Ammon's horn (tissue), 1 donor: Measurements from ENCODE around the gene RASGEF1B.
A peak's percentile ranks its signal among the peaks of the same experiment; 100 is the strongest.

Source experiments
- DNase-seq: peaks from one replicate; pipeline ENCODE4 v3.0.0-alpha.2; 2016; ENCODE audit warnings: low spot score

The RASGEF1B gene

DNA sequence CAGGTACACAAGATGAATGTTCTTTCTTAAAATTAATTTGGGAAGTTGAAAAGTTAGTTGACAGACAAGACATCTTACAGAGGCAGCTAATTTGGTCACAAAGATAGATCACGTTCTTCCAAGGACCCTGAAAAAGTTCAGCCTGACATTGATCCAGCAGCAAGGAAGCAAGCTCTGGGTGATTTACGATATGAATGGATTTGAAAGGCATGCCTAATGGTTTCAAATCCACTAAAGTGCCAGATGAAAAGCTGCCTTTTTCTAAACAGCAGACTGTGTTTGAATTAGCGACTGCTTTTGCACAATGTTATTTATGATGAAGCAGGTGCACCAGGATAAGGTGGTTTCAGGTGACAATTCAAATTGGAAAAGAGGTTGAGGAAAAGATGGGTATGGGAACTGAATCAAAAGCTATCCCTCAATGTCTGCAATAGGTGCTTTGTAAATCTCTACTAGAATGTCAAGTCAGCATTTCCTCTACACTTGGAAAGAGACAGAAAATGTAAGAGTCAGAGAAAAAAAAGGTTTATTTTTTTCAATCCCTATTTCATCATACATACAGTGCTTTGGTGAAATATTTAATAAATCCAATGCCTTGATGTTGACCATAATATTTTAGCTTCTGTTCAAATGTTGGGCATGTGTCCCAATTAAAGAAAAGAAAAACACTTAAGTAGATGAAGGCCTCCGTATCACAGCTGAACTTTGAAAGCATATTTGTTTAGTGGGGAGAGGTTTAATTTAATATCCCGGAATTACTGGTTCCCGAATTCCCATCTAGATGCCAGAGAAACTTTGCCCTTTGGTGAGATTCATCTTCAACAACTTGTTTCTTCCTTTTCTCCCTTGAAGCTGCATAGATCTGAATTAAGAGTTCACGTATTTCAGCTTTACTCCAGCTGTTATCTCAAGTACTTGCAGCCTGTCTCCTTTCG, 6.0 kb downstream of the RASGEF1B start:
- DNase-seq = no peak

DNA sequence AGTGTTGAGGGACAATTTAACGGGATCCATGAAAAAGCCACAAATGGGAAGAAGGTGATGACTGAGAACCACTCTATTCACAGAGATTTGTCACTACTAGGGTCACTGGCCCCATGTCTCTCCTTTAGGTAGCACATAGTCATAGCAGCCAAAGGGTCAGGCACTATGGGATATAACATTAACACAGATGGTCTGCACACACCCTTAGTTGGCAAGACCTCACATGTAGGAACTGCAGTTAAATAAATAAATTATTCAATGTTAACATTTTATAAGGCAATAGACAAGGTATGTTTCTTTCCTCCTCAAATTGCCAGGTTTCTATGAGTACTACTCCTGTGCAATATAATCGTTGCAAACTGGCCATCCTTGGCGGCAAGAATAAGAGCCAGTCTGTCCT, 10.9 kb downstream of the RASGEF1B start:
- no peak for DNase-seq

GRCh38 chr4:81460191-81460701, 11.5 kb downstream of the RASGEF1B start:
- peak; percentile 34 for DNase-seq

DNA sequence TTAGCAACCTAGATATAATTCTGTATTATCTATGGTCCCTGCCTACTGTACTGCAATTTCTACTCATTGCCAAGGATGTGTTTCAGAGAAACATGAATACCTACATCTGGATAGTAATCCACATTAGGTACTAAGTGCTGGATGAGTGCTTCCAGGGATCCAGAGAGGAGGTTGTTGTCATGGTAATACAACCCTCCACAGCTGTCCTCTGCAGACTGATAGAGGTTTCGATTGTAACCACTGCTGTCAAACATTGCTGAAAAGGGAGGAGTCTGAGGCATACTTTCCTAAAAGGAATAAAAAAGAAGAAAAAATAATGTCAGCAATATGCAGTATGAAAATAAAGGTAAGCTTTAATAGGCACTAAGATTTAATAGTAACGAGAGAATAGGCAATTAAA, 12.5 kb downstream of the RASGEF1B start:
- DNase-seq = no peak

DNA sequence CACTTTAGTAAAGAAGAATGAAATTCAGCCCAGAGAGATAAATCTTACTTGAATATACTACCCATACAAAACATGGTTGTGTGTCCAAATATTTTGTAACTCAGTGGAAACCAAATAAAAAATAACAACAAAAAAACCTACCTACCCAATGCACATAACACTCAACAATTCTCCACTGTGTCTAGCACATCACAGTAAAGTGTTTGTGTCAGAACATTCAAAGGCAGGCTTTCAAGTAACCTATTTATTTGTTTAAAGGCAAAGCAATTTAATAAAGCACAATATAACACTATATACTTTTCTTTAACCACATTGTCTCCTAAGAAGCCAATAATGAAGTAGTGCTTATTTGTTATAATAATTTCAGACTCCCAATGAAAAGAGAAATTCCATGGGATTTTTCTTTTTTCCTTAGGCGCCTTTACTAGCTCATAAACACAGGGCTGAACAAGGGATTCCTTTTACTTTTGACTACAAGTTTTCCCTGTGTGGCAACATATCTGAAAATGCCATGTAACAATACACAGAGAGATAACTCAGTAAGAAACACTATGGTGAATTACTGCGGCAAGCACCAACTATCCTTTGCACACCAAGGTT, 13.7 kb downstream of the RASGEF1B start:
- no peak for DNase-seq

DNA sequence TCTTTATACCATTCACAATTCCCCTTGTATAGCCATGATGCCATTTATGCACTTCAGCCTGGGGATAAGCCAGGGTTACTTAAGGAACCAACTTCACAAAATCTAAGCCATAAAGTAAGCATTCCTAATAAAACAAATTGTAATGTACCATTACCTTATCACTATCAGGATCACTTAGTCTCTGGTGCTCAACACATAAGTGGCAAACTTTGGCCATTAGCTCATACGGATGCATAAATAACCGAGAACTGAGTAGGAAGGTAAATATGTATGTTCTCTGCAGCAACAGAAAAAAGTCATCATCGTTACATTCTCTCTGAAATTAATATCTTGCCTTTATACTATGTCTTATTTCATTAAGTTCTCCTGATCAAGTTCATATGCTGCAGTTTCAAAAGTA, 14.4 kb downstream of the RASGEF1B start:
- no peak for DNase-seq

DNA sequence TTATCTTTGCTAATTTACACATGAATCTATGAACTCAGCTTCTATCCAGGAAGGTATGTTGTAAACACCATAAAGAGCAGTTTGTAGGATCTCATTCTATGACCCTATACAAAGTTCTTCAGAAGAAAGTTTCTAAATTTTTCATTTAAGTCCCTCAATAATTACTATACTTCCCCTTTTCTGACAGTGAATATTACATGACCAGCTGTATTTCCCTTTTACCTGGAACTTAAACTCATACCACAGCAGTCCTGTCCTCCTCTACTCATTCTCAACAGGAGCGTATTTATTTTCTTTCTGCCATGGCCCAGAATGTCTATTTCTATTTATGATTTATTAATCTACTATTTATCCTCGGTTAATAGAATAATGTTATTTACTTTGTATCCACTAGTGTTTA, 15.8 kb downstream of the RASGEF1B start:
- DNase-seq = no peak

DNA sequence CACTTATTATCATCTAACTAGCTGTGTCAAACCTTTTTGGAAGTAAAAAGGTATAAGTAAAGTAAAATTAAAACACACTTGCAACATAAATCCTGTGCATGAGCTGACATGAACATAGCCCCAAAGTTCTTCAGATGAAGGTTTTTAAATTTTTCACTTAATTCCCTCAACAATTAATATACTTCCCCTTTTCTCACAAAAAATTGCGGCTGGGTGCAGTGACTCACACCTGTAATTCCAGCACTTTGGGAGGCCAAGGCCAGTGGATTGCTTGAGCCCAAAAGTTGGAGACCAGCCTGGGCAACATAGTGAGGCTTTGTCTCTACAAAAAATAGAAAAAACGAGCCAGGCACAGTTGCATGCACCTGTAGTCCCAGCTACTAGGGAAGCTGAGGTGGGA, 16.8 kb downstream of the RASGEF1B start:
- no peak for DNase-seq

GRCh38 chr4:81454499-81454898, 17.2 kb downstream of the RASGEF1B start:
- DNase-seq = no peak

- DNase-seq = no peak
Observed at GRCh38 chr4:81453024-81453423, 18.7 kb downstream of the RASGEF1B start.

DNA sequence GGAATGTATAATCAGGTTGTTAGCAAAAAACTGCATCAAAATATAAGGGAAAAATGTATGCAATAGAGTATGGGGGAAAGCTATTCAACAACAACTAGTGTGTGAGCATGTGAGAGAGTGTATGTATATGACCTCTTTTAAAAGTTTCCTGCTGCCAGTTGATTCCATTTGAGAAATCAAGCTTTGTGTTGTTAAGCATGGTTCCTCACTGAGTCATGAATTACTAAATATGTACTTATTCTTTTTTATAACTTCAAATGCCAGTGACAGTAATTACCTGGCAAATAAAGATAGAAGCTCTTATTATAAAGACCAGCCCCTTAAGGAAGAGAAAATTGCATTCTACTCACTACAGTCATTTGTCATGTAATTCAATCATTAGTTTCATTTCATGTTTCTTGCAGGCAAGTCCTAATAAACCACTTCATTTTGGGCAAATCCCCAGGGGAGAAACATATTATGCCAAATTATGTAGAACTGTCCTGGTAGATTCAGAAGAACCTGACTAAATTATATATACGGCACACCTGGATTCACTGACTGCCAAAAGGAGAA, 19.2 kb downstream of the RASGEF1B start:
- DNase-seq = no peak

GRCh38 chr4:81449015-81449414, 22.7 kb downstream of the RASGEF1B start:
- DNase-seq = no peak

DNA sequence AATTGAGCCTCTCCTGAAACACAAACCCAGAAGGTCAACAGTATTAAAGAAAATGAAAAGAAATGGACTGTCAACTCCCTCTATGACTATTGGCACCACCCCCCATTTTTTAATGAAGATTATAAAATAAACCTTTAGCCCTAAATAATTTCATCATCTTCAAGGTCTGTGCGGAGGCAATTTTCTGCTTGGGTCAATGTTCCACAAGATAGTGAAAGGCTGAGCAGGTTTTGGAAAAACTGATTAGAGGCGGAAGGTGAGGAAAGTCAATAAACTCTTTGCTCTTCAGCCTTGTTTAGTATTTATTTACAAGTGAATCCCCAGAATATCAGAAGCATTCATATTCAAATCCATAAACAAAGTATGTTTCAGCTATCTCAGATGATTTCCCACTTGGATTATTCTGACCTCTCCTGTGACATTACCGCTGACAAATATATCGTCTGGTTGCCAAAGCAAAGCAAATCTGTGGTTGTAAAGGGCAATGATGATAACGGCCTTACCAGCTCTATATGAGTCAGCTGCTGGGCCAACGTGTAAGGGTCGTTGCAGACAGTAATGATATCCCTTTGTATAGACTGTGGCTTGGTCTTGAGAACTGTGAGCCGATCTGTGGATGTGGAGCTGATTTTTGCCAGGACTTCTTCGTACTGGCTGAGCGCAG, 24.0 kb downstream of the RASGEF1B start:
- no peak for DNase-seq

- no peak for DNase-seq
Observed at GRCh38 chr4:81446634-81447033, 25.1 kb downstream of the RASGEF1B start.

- no peak for DNase-seq
Observed at GRCh38 chr4:81445196-81445595, 26.5 kb downstream of the RASGEF1B start.

GRCh38 chr4:81442484-81443085, 29.1 kb downstream of the RASGEF1B start:
- DNase-seq = no peak

DNA sequence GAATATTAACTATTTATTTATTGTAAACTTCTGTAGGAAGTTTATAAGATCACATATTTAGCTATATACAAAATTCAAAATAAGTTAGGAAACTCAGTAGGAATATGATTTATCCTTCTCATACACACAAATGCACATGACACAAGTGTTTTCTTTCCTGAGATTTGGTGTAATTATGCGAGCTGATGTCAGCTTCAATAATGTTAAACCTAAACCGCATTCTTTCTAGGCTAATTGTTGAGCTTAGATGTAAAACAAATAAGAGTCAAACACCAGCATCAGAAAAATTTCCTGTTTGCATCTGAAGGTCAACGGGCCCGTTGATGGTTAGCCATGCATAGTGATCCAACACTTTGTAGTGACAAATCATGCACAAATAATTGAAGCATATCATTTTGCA, 30.8 kb downstream of the RASGEF1B start:
- no peak for DNase-seq

DNA sequence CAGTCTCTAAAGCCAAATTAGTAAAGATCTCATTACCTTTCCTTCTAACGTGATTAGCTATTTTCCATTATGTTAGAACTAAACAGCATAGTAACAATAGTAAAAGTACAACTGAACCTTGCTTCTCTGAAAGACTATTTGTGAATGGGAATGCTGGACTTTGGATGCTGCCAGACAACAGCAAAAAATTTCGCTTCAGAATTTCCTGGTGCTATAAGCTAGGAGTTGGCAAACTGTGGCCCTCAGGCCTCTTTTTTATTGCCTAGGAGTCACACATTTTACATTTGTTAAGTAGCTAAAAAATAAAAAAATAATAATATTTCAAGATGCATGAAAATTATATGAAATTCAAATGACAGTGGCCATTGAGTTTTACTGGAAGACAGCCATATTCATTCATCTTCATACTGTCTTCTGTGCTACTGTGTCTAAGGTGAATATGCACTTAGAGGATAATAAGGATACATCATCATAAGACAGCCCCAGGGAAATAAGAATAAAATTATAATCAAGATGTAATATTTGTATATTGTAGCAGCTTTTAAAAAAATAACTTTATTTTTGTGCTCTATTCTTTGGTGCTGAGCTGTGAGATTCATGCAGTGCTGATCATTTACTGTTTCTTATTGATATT, 34.6 kb downstream of the RASGEF1B start:
- no peak for DNase-seq

DNA sequence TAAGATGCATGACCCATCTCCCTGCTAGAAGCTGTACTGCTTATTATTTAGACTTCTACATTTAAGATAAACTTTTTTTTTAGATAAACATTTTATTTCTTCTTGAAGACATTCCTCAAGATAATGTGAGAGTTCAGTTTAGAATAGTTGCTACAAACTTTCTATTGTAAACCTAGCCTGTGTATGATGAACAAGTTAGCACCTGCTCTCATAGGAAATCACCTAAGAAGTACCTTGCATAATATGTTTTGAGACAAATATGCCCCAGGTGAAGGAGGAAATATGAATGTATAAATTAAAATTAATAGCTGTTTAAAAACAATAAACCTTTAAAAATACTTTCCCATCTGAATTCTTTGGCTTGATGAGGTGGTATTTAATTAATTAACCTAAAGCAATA, 35.6 kb downstream of the RASGEF1B start:
- DNase-seq = no peak

DNA sequence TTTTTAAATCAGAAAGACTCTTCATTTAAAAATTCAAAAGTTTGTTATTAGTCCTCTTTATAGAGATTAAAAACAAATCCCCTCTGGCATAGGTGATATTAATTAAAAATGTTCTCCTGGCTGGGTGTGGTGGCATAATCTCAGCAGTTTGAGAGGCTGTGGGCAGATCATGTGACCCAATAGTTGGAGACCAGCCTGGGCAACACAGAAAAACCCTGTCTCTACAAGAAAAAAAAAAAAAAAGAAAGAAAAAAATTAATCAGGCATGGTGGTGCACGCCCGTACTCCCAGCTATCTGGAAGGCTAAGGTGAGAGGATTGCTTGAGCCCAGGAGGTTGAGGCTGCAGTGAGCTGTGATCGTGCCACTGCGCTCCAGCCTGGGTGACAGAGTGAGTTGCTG, 38.9 kb downstream of the RASGEF1B start:
- no peak for DNase-seq

GRCh38 chr4:81431971-81432370, 39.7 kb downstream of the RASGEF1B start:
- no peak for DNase-seq

GRCh38 chr4:81429607-81430006, 42.1 kb downstream of the RASGEF1B start:
- no peak for DNase-seq
